ENCODE results near the gene CCN6.
"Not testable (repeated sequence)": the region's sequence is repeated elsewhere in the genome, so short reads cannot be mapped to it uniquely, and the experiment has no call there.

Gene CCN6

GRCh38 chr6:112054555-112055190 is 769 bp downstream of the CCN6 start:
- DNase-seq: no peak

- no peak for DNase-seq
Measured at GRCh38 chr6:112058243-112059032, 4.5 kb downstream of the CCN6 start.

GRCh38 chr6:112061605-112062004 is 7.7 kb downstream of the CCN6 start:
- peak; percentile 47 for DNase-seq

- DNase-seq: no peak
Measured at GRCh38 chr6:112062966-112063365, 9.1 kb downstream of the CCN6 start.

GRCh38 chr6:112065426-112065986 is 11.6 kb downstream of the CCN6 start:
- no peak for DNase-seq

GRCh38 chr6:112066606-112067005 is 12.7 kb downstream of the CCN6 start:
- no peak for DNase-seq

GRCh38 chr6:112081569-112081968 is 27.7 kb downstream of the CCN6 start:
- DNase-seq: no peak

GRCh38 chr6:112085286-112086065 is 31.6 kb downstream of the CCN6 start:
- no peak for DNase-seq

GRCh38 chr6:112086744-112087135 is 32.8 kb downstream of the CCN6 start:
- DNase-seq: peak; percentile 81

- peak; percentile 97 for DNase-seq
Measured at GRCh38 chr6:112087136-112087911, 33.4 kb downstream of the CCN6 start, which contains the start of the genes FAM229B and TUBE1. TSS of gene FAM229B (plus strand) at chr6:112087591. CDS start at chr6:112099284, 11,693 bp downstream. TSS of gene TUBE1 (minus strand) at chr6:112087482. CDS start at chr6:112087434, 48 bp downstream.

GRCh38 chr6:112087916-112088315 is 34.0 kb downstream of the CCN6 start:
- peak; percentile 25 for DNase-seq

GRCh38 chr6:112096901-112097300 is 43.0 kb downstream of the CCN6 start:
- DNase-seq: no peak

GRCh38 chr6:112100561-112100960 is 46.7 kb downstream of the CCN6 start:
- no peak for DNase-seq

GRCh38 chr6:112106026-112106425 is 52.1 kb downstream of the CCN6 start:
- DNase-seq: not testable (repeated sequence)

- DNase-seq: no peak
Measured at GRCh38 chr6:112106562-112106961, 52.7 kb downstream of the CCN6 start.

- no peak for DNase-seq
Measured at GRCh38 chr6:112109262-112109661, 55.4 kb downstream of the CCN6 start.

- DNase-seq: no peak
Measured at GRCh38 chr6:112113431-112113830, 59.5 kb downstream of the CCN6 start.

- DNase-seq: no peak
Measured at GRCh38 chr6:112113918-112114317, 60.0 kb downstream of the CCN6 start.

GRCh38 chr6:112114577-112115223 is 60.8 kb downstream of the CCN6 start:
- no peak for DNase-seq

- no peak for DNase-seq
Measured at GRCh38 chr6:112116221-112116620, 62.3 kb downstream of the CCN6 start.

- peak; percentile 46 for DNase-seq
Measured at GRCh38 chr6:112117554-112117953, 63.6 kb downstream of the CCN6 start.

GRCh38 chr6:112118034-112118433 is 64.1 kb downstream of the CCN6 start:
- DNase-seq: no peak
